NOMO-1 (cell line): ENCODE measurements around the gene SF3B4.
"Not testable (repeated sequence)": the region's sequence is repeated elsewhere in the genome, so short reads cannot be mapped to it uniquely, and the experiment has no call there.

Experiments used
- DNase-seq, 2 experiments: peaks; one replicate each; lab custom pipeline; 2025; ENCODE audit not compliant: unreplicated experiment in 2 of 2; lab: John Stamatoyannopoulos, UW

The SF3B4 gene

GRCh38 chr1:149888247-149888998, 39.2 kb downstream of the SF3B4 start:
- peak; percentile 80 to 95 for DNase-seq

GRCh38 chr1:149887456-149888246, 40.0 kb downstream of the SF3B4 start:
- peak; percentile 95 to 99 for DNase-seq

GRCh38 chr1:149887196-149887455, 40.5 kb downstream of the SF3B4 start:
- not testable (repeated sequence) for DNase-seq

- DNase-seq = peak; percentile 93 to 97
These were observed 41.0 kb downstream of the SF3B4 start for GRCh38 chr1:149886396-149887195.

GRCh38 chr1:149886121-149886395, 41.5 kb downstream of the SF3B4 start:
- DNase-seq = not testable (repeated sequence)

- DNase-seq = peak; percentile 76 to 79
These were observed 42.1 kb downstream of the SF3B4 start for GRCh38 chr1:149885339-149886120.

- DNase-seq = peak; percentile 83 to 87
These were observed 42.9 kb downstream of the SF3B4 start for GRCh38 chr1:149884433-149885338.

GRCh38 chr1:149883598-149884247, 43.9 kb downstream of the SF3B4 start:
- DNase-seq = no peak

- DNase-seq = no peak
These were observed 45.7 kb downstream of the SF3B4 start for GRCh38 chr1:149881876-149882275.

- DNase-seq = no peak
These were observed 48.0 kb downstream of the SF3B4 start for GRCh38 chr1:149879556-149879955.

- no peak for DNase-seq
These were observed 50.2 kb downstream of the SF3B4 start for GRCh38 chr1:149877211-149877946.
